ENCODE results near the gene TMEM132C.

GRCh38 chr12:128361400-128361995 lies 94.5 kb downstream of the TMEM132C start:
- TF ChIP-seq CEBPB (IDR thresholded peaks at IDR 0.05; ENCODE audit: low read depth, low read length) (no peak), CTCF (conservative IDR thresholded peaks at IDR 0.05; ENCODE audit: low read depth, low read length) (no peak), POLR2A (IDR thresholded peaks at IDR 0.05; ENCODE audit: low read depth, low read length) (no peak), RCOR1 (IDR thresholded peaks at IDR 0.05; ENCODE audit: insufficient replicate concordance, low read length) (no peak), RFX5 (IDR thresholded peaks at IDR 0.05; ENCODE audit: low read depth, low read length) (no peak), FOS (IDR thresholded peaks at IDR 0.05; ENCODE audit: low read depth, low read length) (no peak), RAD21 (IDR thresholded peaks at IDR 0.05; ENCODE audit: low read length) (no peak), BHLHE40 (IDR thresholded peaks at IDR 0.05; ENCODE audit: low read depth, low read length) (no peak), NFE2L2 (IDR thresholded peaks at IDR 0.05; ENCODE audit: low read depth, low read length) (no peak)

Measured in IMR-90 (cell line).